Hepatocyte (in vitro differentiated cells): ENCODE data around the gene CCDC187. TPM values are rescaled to one million over a fixed set of nuclear protein-coding genes. Genes with fewer than 3 reads are reported as not detected.

Experiments
- DNase-seq: peaks from one replicate; pipeline ENCODE4 v3.0.0-alpha.2; 2016; ENCODE audit warnings: low spot score
- H2AFZ ChIP-seq: fragments of 200-600 bp; sonication (generic); 2 replicates; pipeline ENCODE4 v1.6.0; 2016; ENCODE audit warnings: antibody characterized with exemption, mild to moderate bottlenecking
- H3K27ac ChIP-seq: fragments of 200-600 bp; sonication (generic); 2 replicates; pipeline ENCODE4 v1.5.1; 2016; ENCODE audit warnings: mild to moderate bottlenecking
- H3K27me3 ChIP-seq: fragments of 200-600 bp; sonication (generic); 2 replicates; pipeline ENCODE4 v1.6.1; 2016
- H3K36me3 ChIP-seq: fragments of 200-600 bp; sonication (generic); replicated peaks from 2 replicates; pipeline ENCODE4 v1.5.1; 2016; ENCODE audit warnings: low read depth; ENCODE audit not compliant: insufficient read depth
- H3K4me1 ChIP-seq: fragments of 200-600 bp; sonication (generic); 2 replicates; pipeline ENCODE4 v1.5.1; 2016; ENCODE audit warnings: mild to moderate bottlenecking, moderate library complexity; ENCODE audit not compliant: insufficient read depth
- H3K4me2 ChIP-seq: fragments of 200-600 bp; sonication (generic); 2 replicates; pipeline ENCODE4 v1.6.0; 2016
- H3K4me3 ChIP-seq: fragments of 200-600 bp; sonication (generic); 2 replicates; pipeline ENCODE4 v1.5.1; 2016; ENCODE audit warnings: mild to moderate bottlenecking
- H3K79me2 ChIP-seq: fragments of 200-600 bp; sonication (generic); 2 replicates; pipeline ENCODE4 v1.6.0; 2017; ENCODE audit warnings: mild to moderate bottlenecking
- H3K9me2 ChIP-seq: fragments of 200-600 bp; sonication (generic); replicated peaks from 2 replicates; pipeline ENCODE4 v1.6.0; 2017; ENCODE audit warnings: mild to moderate bottlenecking; ENCODE audit not compliant: insufficient read depth
- H3K9me3 ChIP-seq: fragments of 200-600 bp; sonication (generic); 2 replicates; pipeline ENCODE4 v1.5.1; 2016; ENCODE audit warnings: low read depth, mild to moderate bottlenecking
- H4K20me1 ChIP-seq: fragments of 200-600 bp; sonication (generic); 2 replicates; pipeline ENCODE4 v1.6.0; 2016; ENCODE audit warnings: mild to moderate bottlenecking; ENCODE audit not compliant: insufficient read depth, poor library complexity, severe bottlenecking
- CTCF ChIP-seq: fragments of 200-600 bp; sonication (generic); IDR thresholded peaks from 2 replicates; pipeline ENCODE4 v1.5.1; 2016; ENCODE audit warnings: antibody characterized with exemption, mild to moderate bottlenecking; ENCODE audit not compliant: poor library complexity
- EZH2 ChIP-seq: fragments of 200-600 bp; sonication (generic); IDR thresholded peaks from 2 replicates; pipeline ENCODE4 v1.6.1; 2016; ENCODE audit warnings: antibody characterized with exemption, mild to moderate bottlenecking, borderline replicate concordance
- EZH2phosphoT487 ChIP-seq: fragments of 200-600 bp; sonication (generic); IDR thresholded peaks from one replicate; pipeline ENCODE4 v1.6.1; 2018; ENCODE audit warnings: antibody characterized with exemption, mild to moderate bottlenecking, low read depth, moderate library complexity; ENCODE audit not compliant: unreplicated experiment, severe bottlenecking
- WGBS: methylation state at CpG from one replicate; pipeline ENCODE4 v1.1.6; 2016; ENCODE audit warnings: low lambda C conversion rate; ENCODE audit errors: missing lambda C conversion rate; 5-methylcytosine and 5-hydroxymethylcytosine counted together
- polyA plus RNA-seq: library from polyadenylated mRNA; unstranded; fragments of >200 nt; fragmentation: Nextera tagmentation; extraction: Ambion mirVana; gene quantifications from 2 replicates; pipeline ENCODE4 v1.2.1, GENCODE V29; 2016
- total RNA-seq: library from RNA; depleted of rRNA; stranded (reverse); fragments of >200 nt; gene quantifications from 2 replicates; pipeline ENCODE4 v1.2.3, GENCODE V29; 2014

CCDC187 gene
- total and polyA plus RNA-seq, 2 experiments from 2014 or later = 0.60 to 0.75 TPM

- peak overlapping the region; percentile 77 for H3K4me3 ChIP-seq
- peak overlapping the region; percentile 94 for H3K27ac ChIP-seq
- H3K9me2 ChIP-seq = no peaks in the 10 kb centered on the region
- H3K36me3 ChIP-seq = no peaks in the 10 kb centered on the region
- H3K4me1 ChIP-seq = peaks cover 27% of the 10 kb centered on the region
- peaks cover 37% of the 10 kb centered on the region for H4K20me1 ChIP-seq
- DNase-seq = no peak
- peak overlapping the region; percentile 98 for H3K4me2 ChIP-seq
- no peaks in the 10 kb centered on the region for H3K9me3 ChIP-seq
- peaks cover 54% of the 10 kb centered on the region for H3K79me2 ChIP-seq
- TF ChIP-seq CTCF = no peak
- no peak for TF ChIP-seq EZH2
- no peak for TF ChIP-seq EZH2phosphoT487
- 77% methylated on average over 19 of the region's 19 CpGs for WGBS
- no peaks in the 10 kb centered on the region for H3K27me3 ChIP-seq
- no peak overlapping the region for H2AFZ ChIP-seq
Observed at GRCh38 chr9:136329211-136329627, 25.3 kb upstream of the CCDC187 start.

- no peak for TF ChIP-seq EZH2phosphoT487
- TF ChIP-seq EZH2 = no peak
- TF ChIP-seq CTCF = no peak
- peak; percentile 73 for DNase-seq
- Histone ChIP-seq H3K4me1 (peaks cover 27% of the 10 kb centered on the region), H3K9me3 (no peaks in the 10 kb centered on the region), H3K27ac (peak overlapping the region; percentile 94), H4K20me1 (peaks cover 37% of the 10 kb centered on the region), H3K79me2 (peaks cover 54% of the 10 kb centered on the region), H3K36me3 (no peaks in the 10 kb centered on the region), H3K27me3 (no peaks in the 10 kb centered on the region), H3K4me3 (peak overlapping the region; percentile 77), H2AFZ (no peak overlapping the region), H3K9me2 (no peaks in the 10 kb centered on the region), H3K4me2 (peak overlapping the region; percentile 98)
- 29% methylated on average over 15 of the region's 15 CpGs for WGBS
Observed at GRCh38 chr9:136328622-136329041, 24.7 kb upstream of the CCDC187 start.

GRCh38 chr9:136328011-136328621 is 24.2 kb upstream of the CCDC187 start:
- H3K9me3 ChIP-seq = no peaks in the 10 kb centered on the region
- H3K27me3 ChIP-seq = no peaks in the 10 kb centered on the region
- H3K79me2 ChIP-seq = peaks cover 52% of the 10 kb centered on the region
- peaks cover 27% of the 10 kb centered on the region for H3K4me1 ChIP-seq
- no peak for TF ChIP-seq EZH2
- TF ChIP-seq EZH2phosphoT487 = no peak
- TF ChIP-seq CTCF = no peak
- H3K4me2 ChIP-seq = peak overlapping the region; percentile 98
- peak; percentile 50 for DNase-seq
- peak overlapping the region; percentile 26 for H2AFZ ChIP-seq
- peak overlapping the region; percentile 94 for H3K27ac ChIP-seq
- H3K36me3 ChIP-seq = no peaks in the 10 kb centered on the region
- H3K4me3 ChIP-seq = peak overlapping the region; percentile 77
- H4K20me1 ChIP-seq = peaks cover 35% of the 10 kb centered on the region
- H3K9me2 ChIP-seq = no peaks in the 10 kb centered on the region
- 31% methylated on average over 12 of the region's 13 CpGs for WGBS
